GM12892 (cell line): ENCODE results near the gene TMEM255B.

Experiments
- POLR2A ChIP-seq: IDR thresholded peaks from 2 replicates; pipeline ENCODE4 v1.6.1; 2011; ENCODE audit warnings: low read depth, low read length, control low read depth
- POLR2AphosphoS5 ChIP-seq: IDR thresholded peaks from 2 replicates; pipeline ENCODE4 v1.6.1; 2011; ENCODE audit warnings: low read depth, low read length, control low read depth

- no peak for TF ChIP-seq POLR2AphosphoS5
- TF ChIP-seq POLR2A = no peak
Measured at GRCh38 chr13:113843063-113843654, 84.1 kb downstream of the TMEM255B start.
